ENCODE measurements around the gene OGDHL.
"Not testable (repeated sequence)": the region's sequence is repeated elsewhere in the genome, so short reads cannot be mapped to it uniquely, and the experiment has no call there.

Gene OGDHL

GRCh38 chr10:49761789-49762565 is at the start of gene OGDHL:
Gene OGDHL (minus strand): TSS chr10:49762323. CDS start chr10:49758592, 3,731 bp downstream.
- DNase-seq (ENCODE audit: low spot score): peak; percentile 81

DNA sequence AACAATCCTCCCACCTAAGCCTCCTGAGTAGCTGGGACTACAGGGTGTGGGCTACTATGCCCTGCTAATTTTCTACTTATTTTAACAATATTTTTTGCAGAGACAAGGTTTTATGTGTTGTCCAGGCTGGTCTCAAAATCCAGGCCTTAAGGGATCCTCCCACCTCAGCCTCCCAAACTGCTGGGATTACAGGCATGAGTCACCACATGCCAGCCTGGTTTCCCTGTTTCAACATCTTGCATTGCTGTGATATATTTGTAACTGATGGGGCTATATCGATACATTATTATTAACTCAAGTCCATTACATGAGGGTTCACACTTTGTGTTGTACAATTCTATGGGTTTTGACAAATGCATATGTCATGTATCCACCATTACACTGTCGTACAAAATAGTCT is 41.9 kb upstream of the OGDHL start:
- DNase-seq (ENCODE audit: low spot score): no peak

- no peak for DNase-seq (ENCODE audit: low spot score)
Measured at GRCh38 chr10:49798275-49798674, 36.2 kb upstream of the OGDHL start.

DNA sequence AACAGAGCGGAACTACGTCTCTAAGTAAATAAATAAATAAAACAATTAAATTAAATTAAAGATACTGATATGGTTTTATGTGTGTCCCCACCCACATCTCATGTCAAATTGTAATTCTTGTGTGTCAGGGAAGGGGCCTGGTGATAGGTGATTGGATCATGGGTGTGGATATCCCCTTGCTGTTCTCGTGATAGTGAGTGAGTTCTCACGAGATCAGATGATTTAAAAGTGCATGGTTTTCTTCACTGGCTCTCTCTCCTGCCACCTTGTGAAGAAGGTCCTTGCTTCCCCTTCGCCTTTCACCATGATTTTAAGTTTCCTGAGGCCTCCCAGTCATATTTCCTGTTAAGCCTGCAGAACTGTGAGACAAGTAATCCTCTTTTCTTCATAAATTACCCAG is 29.0 kb upstream of the OGDHL start:
- DNase-seq (ENCODE audit: low spot score): no peak

DNA sequence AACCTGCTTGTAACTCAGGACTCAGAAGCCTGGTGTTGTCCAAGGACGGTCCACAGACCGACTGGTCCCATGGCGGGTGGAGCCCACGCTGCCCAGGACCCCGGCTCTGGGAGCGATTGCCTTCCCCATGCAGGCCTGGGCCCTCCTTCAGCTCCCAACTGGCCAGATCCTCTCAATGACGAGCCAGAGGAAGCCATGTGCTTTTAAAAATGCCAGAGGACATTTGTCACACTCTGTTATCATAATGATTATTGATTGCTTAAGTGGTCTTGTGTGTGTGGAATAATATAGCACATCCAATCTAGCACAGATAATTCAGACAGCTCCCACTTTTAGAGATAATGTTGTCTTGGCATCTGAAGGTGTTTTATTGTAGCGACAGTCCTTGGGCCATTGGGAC is 22.6 kb upstream of the OGDHL start:
- DNase-seq (ENCODE audit: low spot score): no peak

GRCh38 chr10:49783645-49784044 is 21.5 kb upstream of the OGDHL start:
- DNase-seq (ENCODE audit: low spot score): no peak

DNA sequence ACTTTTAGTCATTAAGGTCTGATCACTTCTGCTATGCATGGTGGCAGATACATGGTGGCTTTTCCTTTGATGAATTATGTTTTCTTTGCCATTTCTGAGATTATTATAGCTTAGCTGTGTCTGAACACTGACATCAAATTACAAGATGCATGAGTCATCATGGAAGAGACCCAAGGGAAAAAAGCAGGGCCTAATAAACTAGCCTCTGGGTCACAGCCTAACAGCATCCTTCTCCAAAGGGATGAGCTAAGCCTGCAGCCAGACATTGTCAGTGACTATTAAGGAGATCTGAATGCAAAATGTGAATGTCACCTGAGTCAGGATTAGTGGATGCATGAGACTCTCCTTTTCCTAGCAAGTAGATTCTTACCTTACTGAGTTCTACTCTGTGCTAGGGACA is 19.1 kb upstream of the OGDHL start:
- DNase-seq (ENCODE audit: low spot score): no peak

DNA sequence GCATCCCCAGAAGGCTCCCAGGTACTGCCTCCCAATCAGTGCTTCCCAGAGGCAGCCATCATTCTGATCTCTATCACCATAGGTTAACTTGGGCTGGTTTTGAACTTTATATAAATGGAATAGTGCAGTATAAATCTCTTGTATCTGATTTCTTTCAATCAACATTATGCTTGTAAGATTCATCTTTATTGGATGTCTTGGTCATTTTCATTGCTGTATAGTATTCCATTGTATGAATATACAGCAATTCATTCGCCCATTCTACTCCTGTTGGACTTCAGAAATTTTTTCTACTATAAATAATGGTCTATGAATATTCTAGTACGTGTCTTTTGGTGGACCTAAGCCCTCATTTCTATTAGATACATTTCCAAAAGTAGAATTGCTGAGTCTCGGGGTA is 16.1 kb upstream of the OGDHL start:
- no peak for DNase-seq (ENCODE audit: low spot score)

- DNase-seq (ENCODE audit: low spot score): no peak
Measured at GRCh38 chr10:49776851-49777250, 14.7 kb upstream of the OGDHL start.

DNA sequence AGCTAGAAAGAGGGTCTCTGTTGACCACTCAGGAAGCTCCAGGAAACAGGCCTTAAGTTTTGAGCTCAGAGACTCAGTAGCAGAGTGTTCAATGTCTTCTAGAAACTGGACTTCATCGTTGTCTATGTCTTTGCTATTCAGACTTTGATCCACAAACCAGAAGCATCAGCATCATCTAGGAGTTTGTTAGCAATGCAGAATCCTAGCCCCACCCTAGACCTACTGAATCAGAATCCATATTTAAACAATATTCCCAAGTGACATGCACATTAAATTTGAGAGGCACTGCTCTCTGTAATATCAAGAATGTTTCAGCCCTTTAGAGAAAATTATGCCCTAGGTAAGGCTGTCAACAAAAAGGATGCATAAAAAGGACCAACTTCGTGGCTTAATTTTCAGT is 12.9 kb upstream of the OGDHL start:
- DNase-seq (ENCODE audit: low spot score): no peak

DNA sequence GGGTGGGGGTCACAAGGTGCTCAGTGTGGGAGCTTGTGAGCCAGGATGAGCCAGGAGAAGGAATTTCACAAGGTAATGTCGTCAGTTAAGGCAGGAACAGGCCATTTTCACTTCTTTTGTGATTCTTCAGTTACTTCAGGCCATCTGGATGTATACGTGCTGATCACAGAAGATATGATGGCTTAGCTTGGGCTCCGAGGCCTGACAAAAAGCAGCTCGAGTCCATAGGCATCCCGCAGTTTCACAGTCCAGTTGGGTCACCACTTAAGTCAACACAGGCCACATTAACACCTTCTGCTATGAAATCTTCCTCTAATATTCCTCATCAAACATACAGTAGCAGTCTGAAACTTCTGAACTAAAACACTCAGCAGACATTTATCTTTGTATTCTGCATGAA is 10.8 kb upstream of the OGDHL start:
- not testable (repeated sequence) for DNase-seq (ENCODE audit: low spot score)

DNA sequence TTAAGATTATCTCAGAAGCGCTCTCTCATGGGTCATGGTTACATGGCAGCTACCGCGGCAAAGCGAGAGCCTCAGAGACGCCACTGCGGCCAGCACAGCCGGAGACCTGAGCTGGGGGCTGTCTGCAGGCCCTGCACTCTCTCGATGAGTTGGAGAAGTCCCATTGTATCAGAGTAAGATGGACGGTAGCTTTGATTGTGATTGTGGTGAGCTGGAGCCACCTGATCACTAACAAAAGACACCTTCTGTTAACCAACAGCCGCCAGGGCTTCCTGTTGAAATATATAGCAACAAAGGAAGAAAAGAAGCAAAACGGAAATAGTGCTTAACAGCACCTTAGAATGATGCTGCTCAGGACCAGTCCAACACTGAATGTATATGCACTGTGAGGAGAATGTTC is 8.9 kb upstream of the OGDHL start:
- not testable (repeated sequence) for DNase-seq (ENCODE audit: low spot score)

GRCh38 chr10:49769692-49770091 is 7.6 kb upstream of the OGDHL start:
- DNase-seq (ENCODE audit: low spot score): no peak

GRCh38 chr10:49768731-49769130 is 6.6 kb upstream of the OGDHL start:
- no peak for DNase-seq (ENCODE audit: low spot score)

GRCh38 chr10:49768329-49768728 is 6.2 kb upstream of the OGDHL start:
- no peak for DNase-seq (ENCODE audit: low spot score)

GRCh38 chr10:49767752-49768151 is 5.6 kb upstream of the OGDHL start:
- DNase-seq (ENCODE audit: low spot score): no peak

- DNase-seq (ENCODE audit: low spot score): no peak
Measured at GRCh38 chr10:49766484-49766883, 4.4 kb upstream of the OGDHL start.

- no peak for DNase-seq (ENCODE audit: low spot score)
Measured at GRCh38 chr10:49762566-49762877, 399 bp upstream of the OGDHL start.

DNA sequence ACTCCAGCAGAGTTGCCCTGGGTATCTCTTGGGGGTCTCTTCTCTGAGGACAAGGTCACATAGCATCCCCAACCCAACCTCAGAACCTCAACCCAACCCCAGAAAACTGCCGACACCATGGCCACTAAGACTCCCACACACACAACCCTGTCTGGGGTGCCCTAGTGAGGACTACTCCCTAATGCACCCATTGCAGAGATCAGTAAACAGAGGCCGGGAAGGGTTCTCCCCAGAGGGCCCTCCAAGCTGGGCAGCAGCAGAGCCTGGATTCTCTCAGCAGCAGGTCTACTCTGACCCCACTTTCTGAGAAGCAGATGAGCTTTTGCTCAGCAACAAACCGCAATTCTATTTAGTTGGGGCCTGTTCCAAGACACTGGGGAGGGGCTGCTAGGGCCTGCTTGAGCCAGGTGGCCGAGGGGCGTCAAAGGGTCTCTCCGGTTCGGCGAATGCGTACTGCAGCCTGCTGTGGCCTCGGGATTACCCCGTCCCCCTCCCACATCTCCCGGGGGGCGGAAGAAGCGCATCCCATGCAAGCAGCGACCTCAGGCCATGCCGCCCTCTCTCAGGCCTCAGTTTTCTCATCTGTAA is 828 bp downstream of the OGDHL start:
- no peak for DNase-seq (ENCODE audit: low spot score)

GRCh38 chr10:49760789-49761188 is 1.3 kb downstream of the OGDHL start:
- no peak for DNase-seq (ENCODE audit: low spot score)

- DNase-seq (ENCODE audit: low spot score): no peak
Measured at GRCh38 chr10:49759787-49760551, 2.2 kb downstream of the OGDHL start.

DNA sequence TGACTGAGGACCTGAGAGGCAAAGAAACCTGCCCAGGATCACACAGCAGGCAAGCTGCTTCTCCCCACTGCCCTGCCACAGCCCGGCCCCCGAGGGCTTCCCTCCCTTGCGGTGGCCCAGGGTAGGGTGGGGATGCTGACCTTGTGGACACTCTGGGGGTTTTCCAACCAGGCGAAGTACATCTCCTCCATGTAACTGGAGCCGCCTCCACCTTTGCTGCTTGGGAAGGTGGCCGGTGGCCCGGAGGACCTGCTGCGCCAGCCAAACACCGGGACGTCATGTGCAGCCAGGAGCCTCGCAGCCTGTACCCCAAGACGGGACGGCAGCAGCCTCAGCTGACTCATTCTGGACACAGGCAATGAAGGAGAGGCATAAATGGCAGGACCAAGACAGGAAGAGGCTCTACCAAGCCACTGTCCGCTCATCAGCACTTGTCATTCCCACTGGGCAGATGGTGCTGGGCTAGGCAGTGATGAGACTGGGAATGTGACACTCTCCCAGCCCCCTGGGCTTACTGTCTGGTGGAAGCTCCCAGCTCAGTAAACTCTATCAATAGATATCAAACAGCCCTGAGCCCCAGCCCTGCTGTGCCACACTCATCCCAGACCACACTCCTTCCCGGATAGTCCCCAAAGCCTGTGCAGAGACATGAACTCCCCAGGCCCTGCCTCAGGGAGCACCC is 3.7 kb downstream of the OGDHL start:
- no peak for DNase-seq (ENCODE audit: low spot score)

GRCh38 chr10:49756641-49757040 is 5.5 kb downstream of the OGDHL start:
- no peak for DNase-seq (ENCODE audit: low spot score)
